WTC11 (cell line): Measurements from ENCODE around the gene OPCML. TPM values are rescaled to one million over a fixed set of nuclear protein-coding genes. Genes with fewer than 3 reads are reported as not detected.

Experiments used
- ARID4B ChIP-seq: sonication (generic); formaldehyde crosslinking; IDR thresholded peaks from 2 replicates; pipeline ENCODE4 v1.8.0; 2023; ENCODE audit warnings: missing genetic modification reagents, mild to moderate bottlenecking, borderline replicate concordance
- CTCF ChIP-seq: fragments of 200-600 bp; IDR thresholded peaks from 2 replicates; pipeline ENCODE4 v1.8.0; 2022; ENCODE audit warnings: antibody characterized with exemption
- ESRRA ChIP-seq: sonication (generic); formaldehyde crosslinking; IDR thresholded peaks from 2 replicates; pipeline ENCODE4 v1.8.1; 2022; ENCODE audit warnings: mild to moderate bottlenecking, missing genetic modification reagents, borderline replicate concordance
- ETV6 ChIP-seq: sonication (generic); formaldehyde crosslinking; IDR thresholded peaks from 2 replicates; pipeline ENCODE4 v1.8.1; 2022; ENCODE audit warnings: mild to moderate bottlenecking, missing genetic modification reagents
- FOXP1 ChIP-seq: sonication (generic); formaldehyde crosslinking; IDR thresholded peaks from 2 replicates; pipeline ENCODE4 v1.8.0; 2022; ENCODE audit warnings: missing genetic modification reagents, mild to moderate bottlenecking, moderate library complexity, borderline replicate concordance
- GABPB1 ChIP-seq: sonication (generic); formaldehyde crosslinking; IDR thresholded peaks from 2 replicates; pipeline ENCODE4 v1.8.1; 2023; ENCODE audit warnings: mild to moderate bottlenecking, missing genetic modification reagents
- IRF1 ChIP-seq: sonication (generic); formaldehyde crosslinking; IDR thresholded peaks from 2 replicates; pipeline ENCODE4 v1.8.0; 2023; ENCODE audit warnings: missing genetic modification reagents
- KAT7 ChIP-seq: sonication (generic); formaldehyde crosslinking; IDR thresholded peaks from 2 replicates; pipeline ENCODE4 v1.8.1; 2023; ENCODE audit warnings: missing genetic modification reagents, mild to moderate bottlenecking, borderline replicate concordance
- MAX ChIP-seq: sonication (generic); formaldehyde crosslinking; IDR thresholded peaks from 2 replicates; pipeline ENCODE4 v1.8.0; 2022; ENCODE audit warnings: mild to moderate bottlenecking, missing genetic modification reagents
- MYBL2 ChIP-seq: sonication (generic); formaldehyde crosslinking; IDR thresholded peaks from 2 replicates; pipeline ENCODE4 v1.8.1; 2023; ENCODE audit warnings: mild to moderate bottlenecking, moderate library complexity, missing genetic modification reagents
- STAT6 ChIP-seq: sonication (generic); formaldehyde crosslinking; conservative IDR thresholded peaks from 2 replicates; pipeline ENCODE4 v1.8.1; 2023; ENCODE audit warnings: mild to moderate bottlenecking, low read depth, missing genetic modification reagents, moderate library complexity
- ZNF532 ChIP-seq: fragments of 250-450 bp; sonication (Bioruptor Pico); IDR thresholded peaks from 2 replicates; pipeline ENCODE4 v1.9.0; 2021; ENCODE audit warnings: mild to moderate bottlenecking, borderline replicate concordance
- total RNA-seq: library from RNA; stranded (reverse); gene quantifications from 3 replicates; pipeline ENCODE4 v1.2.3, GENCODE V29; 2021

OPCML gene
- total RNA-seq, 1 experiment from 2014 or later: 1.5 TPM

GRCh38 chr11:133403900-133404299 is 128.4 kb downstream of the OPCML start (continued):
- TF ChIP-seq ARID4B (CRISPR knock-in tag) (no peak), CTCF (peak; percentile 52), ESRRA (no peak), MAX (CRISPR knock-in tag) (peak; percentile 81), ZNF532 (CRISPR knock-in tag) (no peak), STAT6 (CRISPR knock-in tag) (no peak), GABPB1 (no peak), KAT7 (no peak), MYBL2 (no peak), FOXP1 (CRISPR knock-in tag) (peak; percentile 20; the same call in 1 of the 2 replicates), IRF1 (CRISPR knock-in tag) (no peak), ETV6 (CRISPR knock-in tag) (0 out of 2 replicates have a peak, but pooled peaks have one; percentile 34)
